ENCODE results near the gene HNRNPH1. TPM values are rescaled to one million over a fixed set of nuclear protein-coding genes. Genes with fewer than 3 reads are reported as not detected.

HNRNPH1 gene
- total RNA-seq, 4 donors from 2014 or later: 182 to 474 (median 317) TPM

DNA sequence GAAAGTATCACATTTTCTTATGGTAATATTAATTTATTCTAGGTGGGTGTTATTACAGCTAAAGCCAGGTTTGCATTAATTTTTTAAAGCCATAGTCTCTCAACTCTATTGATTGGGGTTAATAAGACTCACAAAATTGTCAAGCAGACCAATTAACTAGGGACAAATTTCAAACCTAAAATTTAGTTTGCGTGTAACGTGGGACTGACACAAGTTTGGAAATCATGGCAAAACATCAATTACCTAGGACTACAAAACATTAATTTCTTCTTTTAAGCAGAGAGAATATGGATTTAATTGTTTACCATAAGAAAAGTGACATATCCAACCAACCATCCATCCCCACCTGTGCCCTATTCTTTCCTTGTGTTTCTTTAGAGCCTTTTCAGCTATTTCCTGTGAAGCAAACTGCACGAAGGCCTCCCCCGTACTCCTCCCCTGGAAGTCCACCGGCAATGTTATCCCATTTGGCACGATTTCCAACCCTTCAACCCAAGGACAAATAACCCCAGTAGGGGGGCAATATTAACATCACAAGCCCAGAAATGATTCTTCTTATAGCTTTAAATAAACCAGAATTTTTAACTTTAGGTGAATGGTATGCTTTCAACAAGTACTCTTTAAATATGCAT is 4.4 kb downstream of the HNRNPH1 start:
- DNase-seq (ENCODE audit: low spot score in 2 of 2): no peak
- H3K4me3 ChIP-seq (ENCODE audit: low read depth, poor library complexity, severe bottlenecking): no peak overlapping the region
- intact Hi-C loops (cut with DNase I; ENCODE audit: low total_unique reads): no loop called here
- WGBS, 2 donors: 11 to 18% methylated on average over 6 of the region's 6 CpGs
- TF ChIP-seq, protein P1, sequence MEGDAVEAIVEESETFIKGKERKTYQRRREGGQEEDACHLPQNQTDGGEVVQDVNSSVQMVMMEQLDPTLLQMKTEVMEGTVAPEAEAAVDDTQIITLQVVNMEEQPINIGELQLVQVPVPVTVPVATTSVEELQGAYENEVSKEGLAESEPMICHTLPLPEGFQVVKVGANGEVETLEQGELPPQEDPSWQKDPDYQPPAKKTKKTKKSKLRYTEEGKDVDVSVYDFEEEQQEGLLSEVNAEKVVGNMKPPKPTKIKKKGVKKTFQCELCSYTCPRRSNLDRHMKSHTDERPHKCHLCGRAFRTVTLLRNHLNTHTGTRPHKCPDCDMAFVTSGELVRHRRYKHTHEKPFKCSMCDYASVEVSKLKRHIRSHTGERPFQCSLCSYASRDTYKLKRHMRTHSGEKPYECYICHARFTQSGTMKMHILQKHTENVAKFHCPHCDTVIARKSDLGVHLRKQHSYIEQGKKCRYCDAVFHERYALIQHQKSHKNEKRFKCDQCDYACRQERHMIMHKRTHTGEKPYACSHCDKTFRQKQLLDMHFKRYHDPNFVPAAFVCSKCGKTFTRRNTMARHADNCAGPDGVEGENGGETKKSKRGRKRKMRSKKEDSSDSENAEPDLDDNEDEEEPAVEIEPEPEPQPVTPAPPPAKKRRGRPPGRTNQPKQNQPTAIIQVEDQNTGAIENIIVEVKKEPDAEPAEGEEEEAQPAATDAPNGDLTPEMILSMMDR (IDR thresholded peaks at IDR 0.05): no peak
- no peak for TF ChIP-seq POLR2A (IDR thresholded peaks at IDR 0.05)

DNA sequence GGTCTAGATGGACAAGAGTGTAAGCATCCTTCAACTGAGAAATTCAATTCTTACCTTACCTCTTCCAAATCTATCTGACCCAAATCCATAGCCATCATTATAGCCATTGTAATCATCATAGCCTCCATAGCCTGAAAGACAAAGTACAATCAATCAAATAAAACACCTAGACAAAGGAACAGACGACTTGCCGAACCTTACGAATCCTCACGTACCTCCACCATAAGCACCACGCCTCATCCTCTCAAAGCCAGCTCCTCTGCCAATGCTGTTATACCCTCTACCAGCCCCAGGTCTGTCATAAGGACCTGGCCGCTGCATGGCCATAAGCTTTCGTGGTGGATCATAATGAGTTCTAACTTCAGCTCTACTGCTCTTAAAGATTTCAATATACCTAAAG is 5.5 kb downstream of the HNRNPH1 start:
- TF ChIP-seq, protein P1 (IDR thresholded peaks at IDR 0.05): no peak
- TF ChIP-seq POLR2A (IDR thresholded peaks at IDR 0.05): no peak
- H3K4me3 ChIP-seq (ENCODE audit: low read depth, poor library complexity, severe bottlenecking): no peak overlapping the region
- intact Hi-C loops (cut with DNase I; ENCODE audit: low total_unique reads): no loop called here

DNA sequence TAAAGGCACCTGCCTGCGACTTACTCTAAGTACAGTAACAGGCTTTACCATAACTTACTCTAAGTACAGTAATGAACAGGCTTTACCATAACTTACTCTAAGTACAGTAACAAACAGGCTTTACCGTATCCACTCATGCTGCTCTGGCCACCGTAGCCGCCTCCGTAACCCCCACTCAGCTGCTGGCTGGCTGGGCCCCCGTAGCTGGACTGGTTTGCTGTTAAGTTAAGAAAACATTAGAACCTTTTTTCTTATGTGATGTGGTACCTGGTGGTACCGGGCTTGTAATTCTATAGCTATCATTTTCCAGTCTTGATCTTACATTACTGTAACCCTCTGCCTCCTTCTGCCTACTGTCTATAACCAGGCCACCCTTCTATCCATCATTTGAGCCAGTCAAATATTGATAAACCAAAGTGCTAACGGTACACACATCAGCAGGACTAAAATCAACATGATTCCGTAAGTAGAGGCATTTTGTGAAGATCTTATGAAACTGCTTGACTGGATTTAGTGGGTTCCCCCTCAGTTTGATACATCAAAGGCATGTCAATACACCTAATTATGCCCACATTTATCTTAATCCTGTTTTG is 7.4 kb downstream of the HNRNPH1 start:
- no peak overlapping the region for H3K4me3 ChIP-seq (ENCODE audit: low read depth, poor library complexity, severe bottlenecking)
- TF ChIP-seq, protein P1 (IDR thresholded peaks at IDR 0.05): no peak
- TF ChIP-seq POLR2A (IDR thresholded peaks at IDR 0.05): no peak
- intact Hi-C loops (cut with DNase I; ENCODE audit: low total_unique reads): loop anchor here (1.0 kb wide), 1 partner anchor 19 kb away; no protein-coding TSS in a partner anchor
- 80 to 81% methylated on average over 9 of the region's 9 CpGs for WGBS, 2 donors
- no peak for DNase-seq (ENCODE audit: low spot score in 2 of 2)

More for the DNA sequence above, 5.5 kb downstream of the HNRNPH1 start:
- no peak for DNase-seq (ENCODE audit: low spot score in 2 of 2)
- WGBS, 2 donors: 62 to 68% methylated on average over 7 of the region's 7 CpGs

DNA sequence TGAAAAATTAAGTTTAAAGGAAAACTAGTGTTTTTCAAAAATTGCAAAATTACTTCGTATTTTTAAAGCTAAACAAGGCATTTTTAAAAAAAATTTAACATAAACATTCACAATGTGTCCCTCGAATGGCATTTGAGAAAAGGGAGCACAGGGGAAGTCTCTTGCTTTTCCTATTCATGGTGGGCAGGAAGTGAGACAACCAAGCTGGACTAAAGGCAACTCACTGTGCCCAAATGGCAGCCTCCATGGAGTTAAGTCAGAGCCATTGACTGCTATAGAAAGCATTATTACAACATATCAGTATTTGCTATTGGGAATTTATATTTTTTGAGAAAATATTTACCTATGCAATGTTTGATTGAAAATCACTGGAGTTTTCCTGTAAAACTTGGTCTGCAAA is 8.3 kb downstream of the HNRNPH1 start:
- TF ChIP-seq POLR2A (IDR thresholded peaks at IDR 0.05): no peak
- TF ChIP-seq, protein P1 (IDR thresholded peaks at IDR 0.05): no peak
- intact Hi-C loops (cut with DNase I; ENCODE audit: low total_unique reads): no loop called here
- 54 to 56% methylated on average over 2 of the region's 2 CpGs for WGBS, 2 donors
- no peak overlapping the region for H3K4me3 ChIP-seq (ENCODE audit: low read depth, poor library complexity, severe bottlenecking)
- no peak for DNase-seq (ENCODE audit: low spot score in 2 of 2)

DNA sequence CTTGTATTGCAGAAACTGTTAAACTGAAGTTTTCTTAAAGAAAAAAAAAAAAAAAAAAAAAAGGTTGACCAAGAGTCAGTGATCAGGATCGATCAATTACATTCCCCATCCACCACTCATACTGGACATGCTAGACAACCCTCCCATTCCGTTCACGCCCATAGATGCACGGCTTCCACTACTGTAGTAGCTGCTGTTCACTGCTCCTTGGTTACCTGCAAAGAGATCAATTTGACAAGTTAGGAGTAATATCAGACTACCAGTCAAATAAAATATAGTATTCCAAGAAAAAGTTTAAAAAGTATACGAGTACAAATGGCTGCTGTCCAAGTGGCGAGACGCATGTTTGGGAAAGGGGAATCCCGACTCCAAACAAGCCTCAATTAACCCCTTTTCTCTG is 8.7 kb downstream of the HNRNPH1 start:
- WGBS, 2 donors: 57 to 59% methylated on average over 8 of the region's 8 CpGs
- intact Hi-C loops (cut with DNase I; ENCODE audit: low total_unique reads): no loop called here
- DNase-seq (ENCODE audit: low spot score in 2 of 2): no peak
- TF ChIP-seq, protein P1 (IDR thresholded peaks at IDR 0.05): no peak
- no peak for TF ChIP-seq POLR2A (IDR thresholded peaks at IDR 0.05)
- no peak overlapping the region for H3K4me3 ChIP-seq (ENCODE audit: low read depth, poor library complexity, severe bottlenecking)
